GM12874 (cell line): ENCODE results near the gene CLASP2.

Experiments
- CTCF ChIP-seq: IDR thresholded peaks from 2 replicates; pipeline ENCODE4 v1.5.1; 2011; ENCODE audit warnings: low read depth, mild to moderate bottlenecking, control low read depth, low read length, moderate library complexity; ENCODE audit not compliant: insufficient read depth

The CLASP2 gene

GRCh38 chr3:33737146-33737545, 19.1 kb upstream of the CLASP2 start:
- no peak for TF ChIP-seq CTCF

DNA sequence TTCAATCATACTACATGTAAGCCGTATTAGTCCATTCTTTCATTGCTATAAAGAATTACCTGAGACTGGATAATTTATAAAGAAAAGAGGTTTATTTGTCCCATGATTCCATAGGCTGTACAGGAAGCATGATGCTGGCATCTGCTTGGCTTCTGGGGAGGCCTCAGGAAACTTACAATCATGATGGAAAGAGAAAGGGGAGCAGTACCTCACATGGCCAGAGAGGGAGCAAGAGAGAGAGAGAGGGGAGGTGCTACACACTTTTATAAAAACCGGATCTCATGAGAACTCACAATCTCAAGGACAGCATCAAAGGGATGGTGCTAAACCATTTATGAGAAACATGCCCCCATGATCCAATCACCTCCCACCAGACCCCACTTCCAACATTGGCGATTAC, 14.3 kb upstream of the CLASP2 start:
- TF ChIP-seq CTCF = peak; percentile 54

GRCh38 chr3:33729993-33730392, 11.9 kb upstream of the CLASP2 start:
- TF ChIP-seq CTCF = no peak

DNA sequence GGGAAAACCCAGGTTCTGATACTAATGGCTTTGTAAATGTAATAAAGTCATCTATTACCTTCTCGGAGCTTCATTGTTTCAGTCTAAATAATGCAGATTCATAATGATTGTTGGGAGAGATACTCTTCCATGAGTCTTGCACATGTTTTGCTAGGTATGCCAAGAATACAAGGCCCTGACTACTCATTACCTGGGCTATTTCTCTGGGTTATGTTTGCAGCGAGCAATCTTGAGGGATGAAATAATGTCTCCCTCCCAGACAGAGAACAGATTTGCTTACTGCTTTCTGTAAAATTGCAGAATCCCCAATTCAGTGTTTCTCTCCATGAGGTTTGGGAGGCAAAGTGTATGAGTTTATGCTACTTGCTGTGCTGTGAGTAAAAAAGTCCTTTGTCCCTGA, 6.2 kb upstream of the CLASP2 start:
- TF ChIP-seq CTCF = no peak

DNA sequence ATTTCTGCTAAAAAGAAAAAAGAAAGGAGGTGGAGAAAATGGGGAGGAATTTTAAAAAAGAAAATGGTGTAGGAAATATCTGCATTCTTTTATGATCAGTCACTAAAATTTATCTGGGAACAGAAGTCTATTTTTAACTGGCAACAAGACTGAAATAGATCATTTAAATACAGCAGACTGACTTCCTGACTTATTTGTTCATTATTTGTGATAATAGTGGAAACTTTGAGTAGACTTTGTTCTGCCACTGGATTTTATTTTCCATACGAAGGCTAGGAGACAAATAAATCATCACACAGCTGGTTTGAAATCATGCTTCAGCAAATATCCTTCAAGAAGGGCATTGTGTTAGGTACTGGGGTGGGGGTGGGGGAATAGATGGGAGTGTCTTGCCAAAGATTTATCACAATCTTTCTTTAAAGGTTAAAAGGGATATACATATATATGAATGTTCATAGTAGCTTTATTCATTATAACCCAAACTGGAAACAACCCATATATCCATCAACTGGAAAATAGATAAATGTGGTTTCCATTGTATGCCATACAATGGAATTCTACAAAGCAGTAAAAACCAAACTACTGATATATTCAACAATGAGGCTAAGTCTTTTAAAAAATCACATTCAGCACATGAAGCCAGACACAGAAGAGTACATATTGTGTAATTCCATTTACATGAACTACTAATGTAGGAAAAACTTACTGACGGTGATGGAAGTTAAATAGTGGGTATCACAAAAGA, 4.7 kb upstream of the CLASP2 start:
- TF ChIP-seq CTCF = no peak

DNA sequence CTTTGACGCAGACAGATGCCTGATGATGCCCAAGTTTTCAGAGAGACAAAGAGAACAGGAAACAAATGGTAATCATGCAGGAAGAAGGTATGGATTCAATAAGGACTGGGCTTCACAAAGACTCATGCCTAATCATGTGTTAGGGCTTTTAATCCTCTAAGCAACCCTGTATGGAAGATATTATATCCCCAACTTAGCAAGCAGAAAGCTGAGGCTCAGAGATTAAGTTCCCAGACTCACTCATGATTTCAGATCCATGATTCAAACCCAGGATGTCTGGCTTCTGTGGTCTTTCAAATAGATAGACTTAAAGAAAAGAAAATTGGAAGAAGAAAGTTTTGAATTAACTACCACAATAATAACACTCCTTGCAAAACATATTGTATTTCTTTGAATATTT, 4.1 kb upstream of the CLASP2 start:
- TF ChIP-seq CTCF = no peak

DNA sequence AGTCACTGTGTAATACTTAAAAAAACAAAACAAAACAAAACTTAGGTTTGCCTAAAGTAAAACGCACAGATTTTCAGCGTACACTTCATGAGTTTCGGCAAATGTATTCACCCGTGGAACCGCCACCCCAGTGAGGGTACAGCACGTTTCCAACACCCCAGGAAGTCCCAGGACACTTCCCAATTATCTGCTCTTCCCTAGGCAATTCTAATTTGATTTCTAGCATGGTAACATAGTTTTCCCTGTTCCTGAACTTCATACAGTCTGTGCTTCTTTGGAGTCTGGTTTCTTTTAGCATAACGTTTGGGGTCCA, 497 bp upstream of the CLASP2 start:
- TF ChIP-seq CTCF = no peak

GRCh38 chr3:33717616-33717865, 513 bp downstream of the CLASP2 start:
- no peak for TF ChIP-seq CTCF
